HG03521 (cell line): ENCODE results near the gene EZH1.

Experiments used
- ATAC-seq: cut with Tn5 transposase; IDR thresholded peaks from one replicate; pipeline ENCODE4 v1.9.1; 2021; ENCODE audit warnings: mild to moderate bottlenecking, moderate library complexity; ENCODE audit not compliant: unreplicated experiment

EZH1 gene

GRCh38 chr17:42744806-42745617, at the start of gene EZH1:
EZH1 (minus strand) TSS chr17:42745040; CDS start chr17:42728941, 16,099 bp downstream.
- peak; percentile 86 for ATAC-seq

- no peak for ATAC-seq
Measured at GRCh38 chr17:42792545-42792944, 47.7 kb upstream of the EZH1 start.

- no peak for ATAC-seq
Measured at GRCh38 chr17:42791948-42792347, 47.1 kb upstream of the EZH1 start.

GRCh38 chr17:42787266-42787665, 42.4 kb upstream of the EZH1 start:
- no peak for ATAC-seq

- ATAC-seq, result no peak
Measured at GRCh38 chr17:42784811-42785592, 40.2 kb upstream of the EZH1 start.

GRCh38 chr17:42784409-42784808, 39.6 kb upstream of the EZH1 start:
- ATAC-seq, result no peak

- ATAC-seq, result no peak
Measured at GRCh38 chr17:42783791-42784138, 38.9 kb upstream of the EZH1 start.

GRCh38 chr17:42783062-42783790, 38.4 kb upstream of the EZH1 start:
- no peak for ATAC-seq

- ATAC-seq, result no peak
Measured at GRCh38 chr17:42782166-42783061, 37.6 kb upstream of the EZH1 start.

GRCh38 chr17:42781639-42782165, 36.9 kb upstream of the EZH1 start:
- no peak for ATAC-seq

GRCh38 chr17:42780851-42781638, 36.2 kb upstream of the EZH1 start:
- ATAC-seq, result no peak

GRCh38 chr17:42779936-42780850, 35.4 kb upstream of the EZH1 start, which contains the start of gene WNK4:
WNK4 (plus strand) TSS chr17:42780610; CDS start chr17:42780699, 89 bp downstream.
- ATAC-seq, result no peak

- no peak for ATAC-seq
Measured at GRCh38 chr17:42779304-42779935, 34.6 kb upstream of the EZH1 start.

GRCh38 chr17:42778570-42778969, 33.7 kb upstream of the EZH1 start:
- ATAC-seq, result no peak

- no peak for ATAC-seq
Measured at GRCh38 chr17:42775534-42776098, 30.8 kb upstream of the EZH1 start.

- no peak for ATAC-seq
Measured at GRCh38 chr17:42774066-42774745, 29.4 kb upstream of the EZH1 start.
